ENCODE data around the gene CX3CR1.

Gene CX3CR1

GRCh38 chr3:39280571-39280970 lies 735 bp upstream of the CX3CR1 start:
- peak overlapping the region; percentile 68 for H3K4me3 Mint-ChIP-seq
- no peaks in the 10 kb centered on the region for H3K36me3 Mint-ChIP-seq
- H3K27me3 Mint-ChIP-seq = no peaks in the 10 kb centered on the region
- no peak overlapping the region for H3K27ac Mint-ChIP-seq
- H3K9me3 Mint-ChIP-seq = no peaks in the 10 kb centered on the region
- peaks cover 7% of the 10 kb centered on the region for H3K4me1 Mint-ChIP-seq

DNA sequence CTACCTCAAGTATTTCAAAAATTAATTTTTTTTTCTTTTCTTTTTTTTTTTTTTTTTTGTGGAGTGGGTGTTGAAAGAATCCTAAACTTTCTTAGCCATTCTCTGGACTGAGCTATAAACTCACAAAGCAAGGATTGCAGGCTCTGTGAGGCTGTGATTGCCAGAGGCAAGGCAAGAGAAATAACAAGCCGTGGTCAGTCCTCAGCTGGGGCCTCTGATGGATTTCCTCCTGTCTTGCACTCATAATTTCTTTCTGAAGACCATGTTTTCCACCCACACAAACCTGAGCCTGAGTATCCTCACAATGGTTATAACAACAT lies 1.3 kb downstream of the CX3CR1 start:
- H3K27me3 Mint-ChIP-seq = no peaks in the 10 kb centered on the region
- peak overlapping the region; percentile 46 for H3K4me3 Mint-ChIP-seq
- H3K4me1 Mint-ChIP-seq = no peaks in the 10 kb centered on the region
- H3K27ac Mint-ChIP-seq = no peak overlapping the region
- H3K36me3 Mint-ChIP-seq = no peaks in the 10 kb centered on the region
- no peaks in the 10 kb centered on the region for H3K9me3 Mint-ChIP-seq

DNA sequence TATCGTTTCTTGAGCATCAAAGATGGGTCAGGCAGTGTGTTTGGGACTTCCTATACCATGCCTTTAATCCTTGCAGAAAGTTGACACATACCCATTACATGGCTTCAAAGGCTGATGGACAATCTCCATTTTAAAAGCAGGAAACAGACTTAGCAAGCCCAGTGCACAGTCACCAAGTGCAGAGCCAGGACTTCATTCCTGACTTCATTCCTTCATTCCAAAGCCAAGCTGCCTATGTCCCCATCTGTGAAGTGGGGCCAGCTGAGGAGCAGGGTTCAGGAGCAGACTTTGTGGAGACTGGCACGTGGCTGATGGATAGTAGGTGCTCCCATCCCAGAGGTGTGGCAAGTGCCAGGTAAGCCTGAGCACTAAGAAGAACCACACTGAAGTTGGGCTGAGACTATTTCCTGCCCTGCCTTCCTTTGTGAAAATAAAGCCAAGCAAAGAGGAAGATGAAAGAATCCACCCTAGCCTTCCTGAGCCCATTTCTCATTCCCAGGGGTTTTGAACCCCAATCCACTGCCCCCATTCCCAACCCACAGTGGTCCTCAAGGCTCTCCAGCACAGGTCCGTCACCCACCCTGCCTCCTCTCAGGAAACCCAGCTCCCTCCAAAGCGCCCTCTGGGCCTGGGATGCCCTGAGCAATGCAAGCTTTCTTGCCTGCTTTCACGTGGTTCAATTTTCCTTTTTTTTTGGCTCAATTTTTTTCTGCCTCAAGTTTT lies 1.8 kb downstream of the CX3CR1 start:
- Mint-ChIP-seq H3K27me3 (no peaks in the 10 kb centered on the region), H3K9me3 (no peaks in the 10 kb centered on the region), H3K4me3 (peak overlapping the region; percentile 40), H3K27ac (no peak overlapping the region), H3K4me1 (no peaks in the 10 kb centered on the region), H3K36me3 (no peaks in the 10 kb centered on the region)

GRCh38 chr3:39276746-39277145 lies 3.1 kb downstream of the CX3CR1 start:
- Mint-ChIP-seq H3K27me3 (no peaks in the 10 kb centered on the region), H3K27ac (no peak overlapping the region), H3K4me1 (no peaks in the 10 kb centered on the region), H3K9me3 (no peaks in the 10 kb centered on the region), H3K36me3 (no peaks in the 10 kb centered on the region), H3K4me3 (peak overlapping the region; percentile 59)

GRCh38 chr3:39275963-39276593 lies 3.8 kb downstream of the CX3CR1 start:
- peak overlapping the region; percentile 59 for H3K4me3 Mint-ChIP-seq
- no peaks in the 10 kb centered on the region for H3K4me1 Mint-ChIP-seq
- no peak overlapping the region for H3K27ac Mint-ChIP-seq
- no peaks in the 10 kb centered on the region for H3K9me3 Mint-ChIP-seq
- H3K36me3 Mint-ChIP-seq = no peaks in the 10 kb centered on the region
- no peaks in the 10 kb centered on the region for H3K27me3 Mint-ChIP-seq

GRCh38 chr3:39275052-39275451 lies 4.8 kb downstream of the CX3CR1 start:
- no peaks in the 10 kb centered on the region for H3K27me3 Mint-ChIP-seq
- H3K36me3 Mint-ChIP-seq = no peaks in the 10 kb centered on the region
- no peaks in the 10 kb centered on the region for H3K4me1 Mint-ChIP-seq
- peak overlapping the region; percentile 52 for H3K4me3 Mint-ChIP-seq
- no peaks in the 10 kb centered on the region for H3K9me3 Mint-ChIP-seq
- no peak overlapping the region for H3K27ac Mint-ChIP-seq

DNA sequence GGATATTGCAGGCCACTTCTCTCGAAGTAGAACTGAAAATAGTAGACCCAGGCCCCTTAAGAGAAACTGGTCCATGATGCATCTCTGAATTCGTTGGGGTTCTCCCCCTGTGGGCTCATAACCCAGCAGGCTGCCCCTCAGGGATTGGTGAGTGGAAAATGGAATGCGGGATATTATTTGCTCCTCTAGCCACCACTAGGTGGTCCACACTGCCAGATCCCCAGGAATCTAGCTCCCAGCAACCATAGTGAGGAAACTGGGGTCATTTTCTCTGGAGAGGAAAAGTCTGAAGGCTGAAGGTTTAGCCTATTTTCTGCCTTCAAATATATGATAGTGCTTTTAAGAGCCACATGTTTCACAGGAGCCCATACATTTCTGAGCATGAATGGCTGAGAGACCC lies 6.7 kb downstream of the CX3CR1 start:
- no peaks in the 10 kb centered on the region for H3K27me3 Mint-ChIP-seq
- H3K27ac Mint-ChIP-seq = no peak overlapping the region
- peaks cover 11% of the 10 kb centered on the region for H3K4me1 Mint-ChIP-seq
- no peaks in the 10 kb centered on the region for H3K9me3 Mint-ChIP-seq
- no peaks in the 10 kb centered on the region for H3K36me3 Mint-ChIP-seq
- H3K4me3 Mint-ChIP-seq = peak overlapping the region; percentile 4

DNA sequence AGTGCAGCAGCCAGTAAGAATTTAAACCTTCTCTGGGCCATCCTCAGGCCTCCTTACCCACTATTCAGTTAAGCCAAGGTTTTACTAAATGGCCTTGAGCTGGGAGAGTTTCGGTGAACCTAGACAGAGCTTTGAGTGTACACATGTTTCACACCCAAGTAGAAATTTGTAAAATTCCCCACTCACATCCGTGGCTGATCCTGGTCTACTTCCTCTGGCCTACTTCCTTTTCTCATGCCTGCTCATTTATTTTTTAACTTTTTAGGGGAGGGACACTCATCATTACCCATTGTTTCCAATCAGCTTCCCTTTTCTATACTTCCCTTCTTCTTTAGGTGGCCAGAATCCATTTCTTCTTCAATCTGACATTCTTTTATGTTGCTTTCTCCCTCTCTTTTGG lies 7.6 kb downstream of the CX3CR1 start:
- no peaks in the 10 kb centered on the region for H3K9me3 Mint-ChIP-seq
- H3K4me1 Mint-ChIP-seq = peaks cover 20% of the 10 kb centered on the region
- no peak overlapping the region for H3K27ac Mint-ChIP-seq
- no peak overlapping the region for H3K4me3 Mint-ChIP-seq
- H3K27me3 Mint-ChIP-seq = no peaks in the 10 kb centered on the region
- H3K36me3 Mint-ChIP-seq = no peaks in the 10 kb centered on the region

DNA sequence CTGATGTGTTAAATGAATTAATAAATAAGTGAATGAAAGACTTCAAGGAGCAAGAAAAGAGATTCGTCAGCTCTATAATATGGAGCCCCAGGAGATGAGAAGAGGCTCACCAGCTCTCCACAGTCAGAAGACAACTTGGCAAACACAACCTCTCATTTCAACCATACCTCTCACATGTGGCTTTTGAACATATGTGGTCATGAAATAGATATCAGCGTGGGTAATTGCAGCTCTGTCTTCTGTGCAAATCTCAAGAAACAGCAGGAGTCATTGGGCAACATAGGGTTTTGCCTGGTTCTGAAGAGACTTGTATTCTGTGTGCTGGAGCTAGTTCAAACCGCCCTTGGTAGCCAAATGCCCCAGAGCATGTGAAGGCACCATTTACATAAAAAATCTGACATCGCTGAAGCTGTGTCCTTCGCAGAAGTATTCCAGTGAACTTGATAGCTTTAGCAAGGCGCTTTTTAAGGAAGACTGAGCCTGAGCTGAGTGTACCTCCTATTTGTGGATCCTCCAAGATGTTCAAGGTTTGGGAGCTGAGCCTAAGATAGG lies 8.4 kb downstream of the CX3CR1 start:
- H3K9me3 Mint-ChIP-seq = no peaks in the 10 kb centered on the region
- H3K4me3 Mint-ChIP-seq = no peak overlapping the region
- H3K4me1 Mint-ChIP-seq = peaks cover 22% of the 10 kb centered on the region
- H3K27ac Mint-ChIP-seq = peak overlapping the region; percentile 24
- H3K27me3 Mint-ChIP-seq = no peaks in the 10 kb centered on the region
- no peaks in the 10 kb centered on the region for H3K36me3 Mint-ChIP-seq

GRCh38 chr3:39269528-39269927 lies 10.3 kb downstream of the CX3CR1 start:
- H3K27me3 Mint-ChIP-seq = no peaks in the 10 kb centered on the region
- H3K4me3 Mint-ChIP-seq = no peak overlapping the region
- no peaks in the 10 kb centered on the region for H3K9me3 Mint-ChIP-seq
- peaks cover 31% of the 10 kb centered on the region for H3K4me1 Mint-ChIP-seq
- H3K36me3 Mint-ChIP-seq = no peaks in the 10 kb centered on the region
- no peak overlapping the region for H3K27ac Mint-ChIP-seq

DNA sequence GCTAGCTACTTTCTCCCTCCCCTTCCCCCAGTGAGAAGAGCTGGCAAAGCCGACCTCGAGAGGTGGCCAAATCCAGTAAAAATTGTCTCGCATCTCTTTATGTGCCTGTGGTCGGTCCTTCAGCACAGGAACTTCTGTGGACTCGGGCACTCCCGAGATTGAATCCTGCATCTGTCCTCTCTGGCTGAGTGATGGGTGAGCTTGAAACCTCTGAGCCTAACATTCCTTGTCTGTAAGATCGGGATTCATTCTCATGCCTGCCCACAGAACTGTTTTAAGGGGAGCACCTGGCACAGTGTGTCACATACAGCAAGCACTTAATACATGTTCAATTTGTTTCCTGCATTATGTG lies 11.3 kb downstream of the CX3CR1 start:
- H3K4me1 Mint-ChIP-seq = peaks cover 35% of the 10 kb centered on the region
- no peaks in the 10 kb centered on the region for H3K9me3 Mint-ChIP-seq
- no peaks in the 10 kb centered on the region for H3K36me3 Mint-ChIP-seq
- no peak overlapping the region for H3K27ac Mint-ChIP-seq
- no peaks in the 10 kb centered on the region for H3K27me3 Mint-ChIP-seq
- H3K4me3 Mint-ChIP-seq = no peak overlapping the region

GRCh38 chr3:39267631-39268548 lies 11.9 kb downstream of the CX3CR1 start:
- Mint-ChIP-seq H3K4me1 (peaks cover 41% of the 10 kb centered on the region), H3K4me3 (peak overlapping the region; percentile 58), H3K36me3 (no peaks in the 10 kb centered on the region), H3K27ac (peak overlapping the region; percentile 85), H3K27me3 (no peaks in the 10 kb centered on the region), H3K9me3 (no peaks in the 10 kb centered on the region)

DNA sequence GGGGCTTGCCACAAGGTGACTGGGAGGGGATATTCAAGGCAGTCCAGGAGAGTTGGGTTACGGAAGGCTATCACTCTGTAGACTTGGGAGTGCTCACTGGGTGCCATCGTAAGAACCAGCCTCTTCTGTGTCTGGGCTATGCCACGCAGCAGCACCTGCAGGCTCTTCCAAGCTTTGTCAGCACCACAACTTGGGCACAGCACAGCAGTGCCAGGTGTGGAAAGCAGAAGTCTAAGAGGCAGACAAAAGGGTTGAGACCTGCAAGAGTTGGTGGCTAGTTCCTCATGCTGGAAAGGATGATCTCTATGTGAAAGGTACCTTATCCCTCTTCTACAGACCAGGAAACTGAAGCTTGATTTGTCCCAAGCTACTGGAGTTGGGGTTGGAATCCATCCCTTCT lies 15.8 kb downstream of the CX3CR1 start:
- peaks cover 1% of the 10 kb centered on the region for H3K27me3 Mint-ChIP-seq
- no peaks in the 10 kb centered on the region for H3K36me3 Mint-ChIP-seq
- H3K27ac Mint-ChIP-seq = no peak overlapping the region
- H3K9me3 Mint-ChIP-seq = no peaks in the 10 kb centered on the region
- peaks cover 48% of the 10 kb centered on the region for H3K4me1 Mint-ChIP-seq
- H3K4me3 Mint-ChIP-seq = no peak overlapping the region

- Mint-ChIP-seq H3K27me3 (peaks cover 1% of the 10 kb centered on the region), H3K9me3 (no peaks in the 10 kb centered on the region), H3K4me1 (peaks cover 50% of the 10 kb centered on the region), H3K36me3 (no peaks in the 10 kb centered on the region), H3K4me3 (no peak overlapping the region), H3K27ac (no peak overlapping the region)
Observed at GRCh38 chr3:39263576-39263975, 16.3 kb downstream of the CX3CR1 start.

GRCh38 chr3:39262846-39263245 lies 17.0 kb downstream of the CX3CR1 start:
- Mint-ChIP-seq H3K27ac (no peak overlapping the region), H3K9me3 (no peaks in the 10 kb centered on the region), H3K4me1 (peaks cover 42% of the 10 kb centered on the region), H3K27me3 (peaks cover 1% of the 10 kb centered on the region), H3K36me3 (no peaks in the 10 kb centered on the region), H3K4me3 (peak overlapping the region; percentile 2)

- Mint-ChIP-seq H3K4me1 (peaks cover 38% of the 10 kb centered on the region), H3K27me3 (peaks cover 3% of the 10 kb centered on the region), H3K27ac (no peak overlapping the region), H3K36me3 (no peaks in the 10 kb centered on the region), H3K9me3 (no peaks in the 10 kb centered on the region), H3K4me3 (no peak overlapping the region)
Observed at GRCh38 chr3:39261726-39262125, 18.1 kb downstream of the CX3CR1 start.
